K562 (cell line): ENCODE results near the gene MED28. TPM values are rescaled to one million over a fixed set of nuclear protein-coding genes. Genes with fewer than 3 reads are reported as not detected.

ENCODE experiments used
- ARNT ChIP-seq, 2 experiments: fragments of 450-650 bp; IDR thresholded peaks; 2 replicates each; pipeline ENCODE4 v1.6.1; 2016; ENCODE audit warnings: mild to moderate bottlenecking in 1 of 2
- CBX1 ChIP-seq: sonication (generic); IDR thresholded peaks from 2 replicates; pipeline ENCODE4 v1.6.1; 2016; ENCODE audit warnings: antibody characterized with exemption, low read depth, mild to moderate bottlenecking
- DNMT1 ChIP-seq: fragments of 450-650 bp; IDR thresholded peaks from 2 replicates; pipeline ENCODE4 v1.6.1; 2016; ENCODE audit warnings: antibody characterized with exemption, mild to moderate bottlenecking
- ELF4 ChIP-seq: fragments of 450-650 bp; formaldehyde crosslinking; IDR thresholded peaks from 2 replicates; pipeline ENCODE4 v1.4.0; 2022; ENCODE audit warnings: missing genetic modification characterization
- ERF ChIP-seq: fragments of 450-650 bp; formaldehyde crosslinking; IDR thresholded peaks from 2 replicates; pipeline ENCODE4 v1.4.0; 2020; ENCODE audit warnings: mild to moderate bottlenecking, mixed read lengths
- ETS2 ChIP-seq: IDR thresholded peaks from 2 replicates; pipeline ENCODE4 v1.6.1; 2016; ENCODE audit warnings: borderline replicate concordance, missing genetic modification characterization, mild to moderate bottlenecking, moderate library complexity, missing compliant biosample characterization; ENCODE audit not compliant: poor library complexity, severe bottlenecking
- ETV5 ChIP-seq: sonication (generic); formaldehyde crosslinking; IDR thresholded peaks from 2 replicates; pipeline ENCODE4 v1.4.0; 2020; ENCODE audit warnings: low read depth, mild to moderate bottlenecking, missing genetic modification reagents
- FOXJ2 ChIP-seq: fragments of 200-800 bp; sonication (Bioruptor generic); IDR thresholded peaks from 2 replicates; pipeline ENCODE4 v1.6.1; 2016; ENCODE audit warnings: missing genetic modification characterization, missing compliant biosample characterization
- HCFC1 ChIP-seq: IDR thresholded peaks from 2 replicates; pipeline ENCODE4 v1.6.1; 2012; ENCODE audit warnings: low read depth, low read length, improper control_type of control experiment
- HDAC1 ChIP-seq, 2 experiments: fragments of 450-650 bp; IDR thresholded peaks; 2 replicates each; pipeline ENCODE4 v1.6.1; 2016 to 2017; ENCODE audit warnings: inconsistent platforms in 1 of 2, mild to moderate bottlenecking in 1 of 2, moderate library complexity in 1 of 2
- HDAC6 ChIP-seq: IDR thresholded peaks from 2 replicates; pipeline ENCODE4 v1.6.1; 2012; ENCODE audit warnings: low read depth, mild to moderate bottlenecking, control low read depth, inconsistent platforms, low read length, moderate library complexity
- ILK ChIP-seq: fragments of 450-650 bp; IDR thresholded peaks from 2 replicates; pipeline ENCODE4 v1.6.1; 2016; ENCODE audit warnings: missing genetic modification characterization, low read depth, mild to moderate bottlenecking, missing compliant biosample characterization, moderate library complexity, borderline replicate concordance
- KHSRP ChIP-seq: fragments of 450-650 bp; IDR thresholded peaks from 2 replicates; pipeline ENCODE4 v1.6.1; 2017
- NCOR1 ChIP-seq: fragments of 450-650 bp; IDR thresholded peaks from 2 replicates; pipeline ENCODE4 v1.6.1; 2016; ENCODE audit warnings: mild to moderate bottlenecking, moderate library complexity
- SUPT5H ChIP-seq: fragments of 450-650 bp; IDR thresholded peaks from 2 replicates; pipeline ENCODE4 v1.6.1; 2016
- ZNF174 ChIP-seq: fragments of 250-450 bp; sonication (Bioruptor Pico); IDR thresholded peaks from 2 replicates; pipeline ENCODE4 v1.4.0; 2020; ENCODE audit warnings: mild to moderate bottlenecking
- polyA plus RNA-seq, 8 experiments: library from polyadenylated mRNA; depleted of rRNA in 4 of 8; stranded (reverse) in 5 of 8; unstranded in 3 of 8; fragments of >200 nt; fragmentation: Nextera tagmentation in 2 of 8; fragmentation: Illumina TruSeq in 1 of 8; extraction: Ambion mirVana in 2 of 8; extraction: Trizol in 1 of 8; gene quantifications; 2 replicates each; pipeline versions ENCODE4 v1.2.1 to v1.2.3, GENCODE V29; 2011 to 2014; ENCODE audit warnings: inconsistent platforms in 1 of 8, missing spikeins in 1 of 8
- total RNA-seq, 7 experiments: library from RNA; depleted of rRNA in 6 of 7; stranded (reverse); fragments of >200 nt in 6 of 7; fragmentation: Illumina TruSeq in 2 of 7; extraction: Trizol in 2 of 7; gene quantifications; 2 replicates each; pipeline versions ENCODE4 v1.2.1 to v1.2.3, GENCODE V29; 2011 to 2021; ENCODE audit warnings: low replicate concordance in 1 of 7
- TF ChIP-seq, protein P1 (sequence below): fragments of 450-650 bp; IDR thresholded peaks from 2 replicates; pipeline ENCODE4 v1.7.1; 2018; ENCODE audit warnings: mild to moderate bottlenecking, low read depth; ENCODE audit not compliant: partially characterized antibody
- TF ChIP-seq, protein P2 (sequence below): fragments of 250-450 bp; sonication (Bioruptor Pico); IDR thresholded peaks from 2 replicates; pipeline ENCODE4 v1.4.0; 2020; ENCODE audit warnings: mild to moderate bottlenecking, moderate library complexity, borderline replicate concordance
- TF ChIP-seq, protein P3 (sequence below): fragments of 250-450 bp; sonication (Bioruptor Pico); IDR thresholded peaks from 2 replicates; pipeline ENCODE4 v1.9.0; 2021; ENCODE audit warnings: mild to moderate bottlenecking
- TF ChIP-seq, protein P4 (sequence below): fragments of 250-450 bp; sonication (Bioruptor Pico); IDR thresholded peaks from 2 replicates; pipeline ENCODE4 v1.4.0; 2020; ENCODE audit warnings: mild to moderate bottlenecking, moderate library complexity

The MED28 gene
- total and polyA plus RNA-seq, 9 of the 15 experiments (the other 6 are each of a cell fraction or from before 2014, with no cell fraction given), result 15.5 to 93.8 (median 50.5) TPM

DNA sequence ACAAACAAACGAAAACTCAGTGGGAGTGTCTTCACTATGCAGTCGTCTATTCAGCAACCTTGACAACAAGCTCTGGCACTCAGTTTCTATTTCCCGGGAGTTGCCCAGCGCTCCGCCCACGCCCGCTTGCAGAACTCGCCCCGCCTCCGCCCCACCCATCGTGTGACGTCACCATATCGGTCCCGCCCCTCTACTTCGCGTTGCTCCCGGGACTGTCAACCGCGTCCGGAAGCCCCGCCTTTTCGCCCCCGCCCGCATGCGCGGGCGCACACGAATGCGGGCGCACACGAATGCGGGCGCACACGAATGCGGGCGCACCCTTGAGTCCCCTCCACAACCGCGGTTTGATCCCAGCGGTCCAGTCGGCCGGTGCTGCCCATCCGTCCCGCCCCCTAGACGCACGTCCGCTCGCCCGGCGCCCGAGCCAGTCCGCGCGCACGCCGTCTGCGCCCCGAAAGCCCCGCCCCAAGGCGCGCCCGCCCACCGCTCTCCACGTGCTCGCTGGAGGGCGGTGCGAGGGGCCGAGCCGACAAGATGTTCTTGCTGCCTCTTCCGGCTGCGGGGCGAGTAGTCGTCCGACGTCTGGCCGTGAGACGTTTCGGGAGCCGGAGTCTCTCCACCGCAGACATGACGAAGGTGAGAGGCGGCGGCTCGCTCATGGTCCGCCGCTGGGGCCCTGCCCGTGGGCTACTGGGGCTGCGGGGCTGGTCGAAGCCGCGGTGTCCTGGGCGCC is 37.3 kb upstream of the MED28 start, which contains the start of gene LAP3 (continued):
- TF ChIP-seq, protein P1, sequence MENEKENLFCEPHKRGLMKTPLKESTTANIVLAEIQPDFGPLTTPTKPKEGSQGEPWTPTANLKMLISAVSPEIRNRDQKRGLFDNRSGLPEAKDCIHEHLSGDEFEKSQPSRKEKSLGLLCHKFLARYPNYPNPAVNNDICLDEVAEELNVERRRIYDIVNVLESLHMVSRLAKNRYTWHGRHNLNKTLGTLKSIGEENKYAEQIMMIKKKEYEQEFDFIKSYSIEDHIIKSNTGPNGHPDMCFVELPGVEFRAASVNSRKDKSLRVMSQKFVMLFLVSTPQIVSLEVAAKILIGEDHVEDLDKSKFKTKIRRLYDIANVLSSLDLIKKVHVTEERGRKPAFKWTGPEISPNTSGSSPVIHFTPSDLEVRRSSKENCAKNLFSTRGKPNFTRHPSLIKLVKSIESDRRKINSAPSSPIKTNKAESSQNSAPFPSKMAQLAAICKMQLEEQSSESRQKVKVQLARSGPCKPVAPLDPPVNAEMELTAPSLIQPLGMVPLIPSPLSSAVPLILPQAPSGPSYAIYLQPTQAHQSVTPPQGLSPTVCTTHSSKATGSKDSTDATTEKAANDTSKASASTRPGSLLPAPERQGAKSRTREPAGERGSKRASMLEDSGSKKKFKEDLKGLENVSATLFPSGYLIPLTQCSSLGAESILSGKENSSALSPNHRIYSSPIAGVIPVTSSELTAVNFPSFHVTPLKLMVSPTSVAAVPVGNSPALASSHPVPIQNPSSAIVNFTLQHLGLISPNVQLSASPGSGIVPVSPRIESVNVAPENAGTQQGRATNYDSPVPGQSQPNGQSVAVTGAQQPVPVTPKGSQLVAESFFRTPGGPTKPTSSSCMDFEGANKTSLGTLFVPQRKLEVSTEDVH, result peak; percentile 13
- TF ChIP-seq ERF (CRISPR knock-in tag) (no peak), HCFC1 (peak; percentile 29; the same call in 1 of the 2 replicates), FOXJ2 (no peak), HDAC1 (IDR thresholded peaks at IDR 0.05) (peak in 1 of 2 experiments; percentile 79; a peak in 2 of 4 replicates), SUPT5H (peak; percentile 78), ARNT (IDR thresholded peaks at IDR 0.05) (no peak), ETV5 (CRISPR knock-in tag) (peak; percentile 56; the same call in 1 of the 2 replicates), HDAC6 (no peak), ILK (no peak), DNMT1 (no peak), KHSRP (peak; percentile 78; the same call in 1 of the 2 replicates), CBX1 (0 out of 2 replicates have a peak, but pooled peaks have one; percentile 78), NCOR1 (no peak), ELF4 (CRISPR knock-in tag) (no peak), ZNF174 (CRISPR knock-in tag) (no peak), ETS2 (tag) (no peak)
- TF ChIP-seq, protein P2, sequence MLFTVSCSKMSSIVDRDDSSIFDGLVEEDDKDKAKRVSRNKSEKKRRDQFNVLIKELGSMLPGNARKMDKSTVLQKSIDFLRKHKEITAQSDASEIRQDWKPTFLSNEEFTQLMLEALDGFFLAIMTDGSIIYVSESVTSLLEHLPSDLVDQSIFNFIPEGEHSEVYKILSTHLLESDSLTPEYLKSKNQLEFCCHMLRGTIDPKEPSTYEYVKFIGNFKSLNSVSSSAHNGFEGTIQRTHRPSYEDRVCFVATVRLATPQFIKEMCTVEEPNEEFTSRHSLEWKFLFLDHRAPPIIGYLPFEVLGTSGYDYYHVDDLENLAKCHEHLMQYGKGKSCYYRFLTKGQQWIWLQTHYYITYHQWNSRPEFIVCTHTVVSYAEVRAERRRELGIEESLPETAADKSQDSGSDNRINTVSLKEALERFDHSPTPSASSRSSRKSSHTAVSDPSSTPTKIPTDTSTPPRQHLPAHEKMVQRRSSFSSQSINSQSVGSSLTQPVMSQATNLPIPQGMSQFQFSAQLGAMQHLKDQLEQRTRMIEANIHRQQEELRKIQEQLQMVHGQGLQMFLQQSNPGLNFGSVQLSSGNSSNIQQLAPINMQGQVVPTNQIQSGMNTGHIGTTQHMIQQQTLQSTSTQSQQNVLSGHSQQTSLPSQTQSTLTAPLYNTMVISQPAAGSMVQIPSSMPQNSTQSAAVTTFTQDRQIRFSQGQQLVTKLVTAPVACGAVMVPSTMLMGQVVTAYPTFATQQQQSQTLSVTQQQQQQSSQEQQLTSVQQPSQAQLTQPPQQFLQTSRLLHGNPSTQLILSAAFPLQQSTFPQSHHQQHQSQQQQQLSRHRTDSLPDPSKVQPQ (CRISPR knock-in tag), result no peak
- TF ChIP-seq, protein P3, sequence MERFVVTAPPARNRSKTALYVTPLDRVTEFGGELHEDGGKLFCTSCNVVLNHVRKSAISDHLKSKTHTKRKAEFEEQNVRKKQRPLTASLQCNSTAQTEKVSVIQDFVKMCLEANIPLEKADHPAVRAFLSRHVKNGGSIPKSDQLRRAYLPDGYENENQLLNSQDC (CRISPR knock-in tag), result no peak
- TF ChIP-seq, protein P4, sequence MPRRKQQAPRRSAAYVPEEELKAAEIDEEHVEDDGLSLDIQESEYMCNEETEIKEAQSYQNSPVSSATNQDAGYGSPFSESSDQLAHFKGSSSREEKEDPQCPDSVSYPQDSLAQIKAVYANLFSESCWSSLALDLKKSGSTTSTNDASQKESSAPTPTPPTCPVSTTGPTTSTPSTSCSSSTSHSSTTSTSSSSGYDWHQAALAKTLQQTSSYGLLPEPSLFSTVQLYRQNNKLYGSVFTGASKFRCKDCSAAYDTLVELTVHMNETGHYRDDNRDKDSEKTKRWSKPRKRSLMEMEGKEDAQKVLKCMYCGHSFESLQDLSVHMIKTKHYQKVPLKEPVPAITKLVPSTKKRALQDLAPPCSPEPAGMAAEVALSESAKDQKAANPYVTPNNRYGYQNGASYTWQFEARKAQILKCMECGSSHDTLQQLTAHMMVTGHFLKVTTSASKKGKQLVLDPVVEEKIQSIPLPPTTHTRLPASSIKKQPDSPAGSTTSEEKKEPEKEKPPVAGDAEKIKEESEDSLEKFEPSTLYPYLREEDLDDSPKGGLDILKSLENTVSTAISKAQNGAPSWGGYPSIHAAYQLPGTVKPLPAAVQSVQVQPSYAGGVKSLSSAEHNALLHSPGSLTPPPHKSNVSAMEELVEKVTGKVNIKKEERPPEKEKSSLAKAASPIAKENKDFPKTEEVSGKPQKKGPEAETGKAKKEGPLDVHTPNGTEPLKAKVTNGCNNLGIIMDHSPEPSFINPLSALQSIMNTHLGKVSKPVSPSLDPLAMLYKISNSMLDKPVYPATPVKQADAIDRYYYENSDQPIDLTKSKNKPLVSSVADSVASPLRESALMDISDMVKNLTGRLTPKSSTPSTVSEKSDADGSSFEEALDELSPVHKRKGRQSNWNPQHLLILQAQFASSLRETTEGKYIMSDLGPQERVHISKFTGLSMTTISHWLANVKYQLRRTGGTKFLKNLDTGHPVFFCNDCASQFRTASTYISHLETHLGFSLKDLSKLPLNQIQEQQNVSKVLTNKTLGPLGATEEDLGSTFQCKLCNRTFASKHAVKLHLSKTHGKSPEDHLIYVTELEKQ (CRISPR knock-in tag), result no peak
